Measurements from ENCODE around the gene WDR88.

DNA sequence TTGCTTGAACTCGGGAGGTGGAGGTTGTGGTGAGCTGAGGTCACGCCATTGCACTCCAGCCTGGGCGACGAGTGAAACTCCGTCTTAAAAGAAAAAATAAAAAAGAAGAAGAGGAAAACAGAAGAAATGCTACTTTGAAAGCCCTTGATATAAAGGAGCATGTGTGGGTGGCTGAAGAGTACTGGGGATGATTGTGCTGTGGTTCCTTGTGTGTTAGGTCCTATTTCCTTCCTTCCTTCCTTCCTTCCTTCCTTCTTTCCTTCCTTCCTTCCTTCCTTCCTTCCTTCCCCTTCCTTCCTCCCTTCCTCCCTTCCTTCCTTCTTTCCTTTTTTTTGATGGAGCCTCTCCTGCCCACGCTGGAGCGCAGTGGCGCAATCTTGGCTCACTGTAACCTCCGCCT, 14.3 kb downstream of the WDR88 start:
- no peak for TF ChIP-seq FOS (IDR thresholded peaks at IDR 0.05; ENCODE audit: borderline replicate concordance, insufficient read depth, low read length)
- no peak for TF ChIP-seq POLR2A (IDR thresholded peaks at IDR 0.05; ENCODE audit: low read depth, low read length)
